H4 (cell line): Measurements from ENCODE around the gene MAMDC2. TPM values are rescaled to one million over a fixed set of nuclear protein-coding genes. Genes with fewer than 3 reads are reported as not detected.
A peak's percentile ranks its signal among the peaks of the same experiment; 100 is the strongest.

ENCODE experiments used
- DNase-seq: peaks from one replicate; pipeline ENCODE4 v3.0.0-alpha.2; 2015; ENCODE audit warnings: low spot score
- total RNA-seq: library from RNA; depleted of rRNA; stranded (reverse); fragments of >200 nt; shearing (Covaris generic); gene quantifications from 2 replicates; pipeline ENCODE4 v1.2.3, GENCODE V29; 2014

The MAMDC2 gene
- total RNA-seq, 1 experiment from 2014 or later: not detected

DNA sequence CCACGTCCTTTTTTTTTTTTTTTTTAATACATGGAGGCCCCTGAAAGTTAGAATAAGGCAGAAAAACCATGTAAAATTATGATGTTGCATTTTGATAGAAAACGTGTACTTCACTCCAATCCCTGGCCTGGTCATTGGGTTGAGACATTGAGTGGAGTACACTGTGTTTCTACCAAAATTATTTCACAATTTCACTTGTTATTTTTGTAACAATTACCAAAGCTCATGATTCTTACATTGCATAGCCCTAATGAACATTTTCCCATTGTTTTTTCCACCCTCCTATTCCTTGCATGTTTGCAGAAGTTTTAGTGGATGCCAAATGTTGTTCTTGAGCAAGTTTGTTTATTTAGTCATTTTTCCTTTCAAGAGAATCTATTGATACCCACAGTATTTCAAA is 21.9 kb downstream of the MAMDC2 start:
- DNase-seq: no peak

DNA sequence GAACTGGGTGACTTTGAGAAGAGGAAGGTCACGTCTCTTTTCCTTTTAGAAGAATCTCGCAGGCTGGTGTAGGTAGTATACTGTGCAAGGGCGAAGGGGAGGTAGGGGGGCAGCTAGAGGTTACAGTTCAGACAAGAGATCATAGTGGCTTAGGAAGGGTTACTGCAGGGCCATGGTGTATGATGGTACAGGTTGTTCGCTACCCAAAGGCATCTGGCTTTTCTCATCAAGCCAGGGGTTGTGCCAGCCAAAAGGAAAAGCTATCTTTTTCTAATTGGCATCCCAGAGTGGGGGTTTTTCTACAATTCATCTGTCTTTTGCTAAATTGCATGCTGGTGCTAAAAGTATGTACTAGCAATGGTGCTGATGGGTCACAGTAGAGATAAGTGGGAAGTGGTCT is 22.8 kb downstream of the MAMDC2 start:
- DNase-seq: no peak

DNA sequence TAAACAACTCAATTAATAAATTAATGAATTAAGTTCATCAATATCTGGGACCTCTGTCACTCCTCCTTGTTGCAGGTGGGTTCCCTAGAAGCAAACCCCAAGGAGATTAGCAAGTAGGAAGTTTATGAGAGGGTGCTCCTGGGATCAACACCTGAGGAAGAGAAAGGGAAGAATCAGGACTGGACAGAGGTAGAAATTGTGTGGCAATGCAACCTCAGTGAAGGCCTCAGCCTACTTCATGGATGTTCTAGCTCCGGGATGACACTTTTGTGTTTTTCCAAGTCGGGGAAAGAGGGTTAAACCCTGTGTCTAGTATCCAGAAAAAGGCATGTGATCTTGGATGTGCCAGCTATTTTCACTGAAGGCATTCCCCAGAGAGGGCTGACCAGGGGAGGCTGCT is 23.2 kb downstream of the MAMDC2 start:
- DNase-seq: no peak

DNA sequence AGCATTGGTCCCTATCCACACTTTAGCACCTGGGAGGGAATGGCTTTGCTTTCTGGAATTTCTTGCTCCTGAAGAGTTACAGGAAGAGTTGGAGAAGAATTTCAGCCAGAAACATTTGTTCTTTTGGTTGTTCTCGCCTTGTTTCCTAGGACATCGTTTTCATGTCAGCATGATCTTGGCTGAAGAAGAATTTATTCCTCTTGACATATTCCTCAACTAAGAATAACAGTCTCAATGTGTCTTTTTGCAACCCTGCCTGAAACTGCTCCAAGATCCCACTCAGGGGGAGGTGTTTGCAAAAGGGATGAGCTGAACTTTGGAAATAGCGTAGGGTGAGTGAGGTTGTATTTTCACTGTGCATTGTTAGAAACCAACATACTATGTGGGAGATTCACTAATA is 26.1 kb downstream of the MAMDC2 start:
- DNase-seq: no peak

DNA sequence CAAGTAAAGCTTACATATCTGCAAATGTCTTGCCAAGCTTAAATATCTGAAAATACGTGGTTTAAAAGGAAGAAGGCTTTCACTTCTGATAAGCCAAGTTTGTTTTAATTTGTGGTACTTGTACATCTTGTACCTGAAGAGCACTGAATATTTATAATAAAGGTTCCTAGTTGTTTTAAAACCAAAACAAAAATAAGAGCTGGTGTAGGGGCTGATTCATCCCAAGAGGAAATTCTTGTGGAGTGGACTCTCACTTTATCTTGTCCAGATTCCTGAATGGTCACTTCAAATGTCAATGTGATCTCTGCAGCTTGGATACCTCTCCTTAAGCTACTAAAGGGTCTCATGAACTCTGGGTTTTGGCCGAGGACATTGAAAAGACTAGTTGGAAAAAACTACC is 29.5 kb downstream of the MAMDC2 start:
- no peak for DNase-seq

DNA sequence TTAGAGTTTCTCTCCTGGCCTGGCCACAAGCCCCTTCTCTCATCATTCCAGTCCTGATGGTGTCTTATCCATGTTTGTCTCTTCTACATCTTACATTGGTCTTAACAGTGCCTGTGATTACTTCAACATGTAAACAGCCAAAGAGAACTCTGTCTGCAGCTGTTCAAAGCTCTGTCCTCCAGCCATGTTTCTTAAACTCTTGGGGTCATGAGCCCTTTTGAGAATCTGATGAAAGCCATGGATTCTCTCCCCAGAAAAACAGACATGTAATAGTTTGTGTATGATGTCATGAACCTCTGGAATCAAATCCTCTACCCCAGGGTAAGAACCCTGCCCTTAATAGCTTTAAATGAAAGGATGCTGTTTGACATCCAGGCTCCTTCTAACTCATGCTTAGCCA is 30.1 kb downstream of the MAMDC2 start:
- DNase-seq: no peak

DNA sequence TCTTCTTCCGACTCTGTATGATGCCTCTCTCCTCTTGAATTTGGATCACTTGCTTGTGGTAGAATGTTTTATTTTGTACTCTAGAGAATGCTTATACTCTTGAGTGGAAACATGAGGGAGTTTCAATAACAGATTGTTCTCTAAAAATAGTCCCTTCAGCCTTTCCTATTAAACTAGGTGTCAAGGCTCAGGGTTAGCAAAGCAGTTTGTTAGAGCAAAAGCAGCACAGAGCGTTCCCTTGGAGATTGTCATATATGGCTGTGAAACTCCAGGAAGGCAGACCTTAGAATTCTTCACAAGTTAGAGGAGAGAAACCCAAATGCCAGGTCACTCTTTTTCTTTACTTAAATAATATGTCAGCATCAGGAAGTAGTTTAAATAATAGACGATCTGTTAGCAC is 33.0 kb downstream of the MAMDC2 start:
- DNase-seq: no peak

DNA sequence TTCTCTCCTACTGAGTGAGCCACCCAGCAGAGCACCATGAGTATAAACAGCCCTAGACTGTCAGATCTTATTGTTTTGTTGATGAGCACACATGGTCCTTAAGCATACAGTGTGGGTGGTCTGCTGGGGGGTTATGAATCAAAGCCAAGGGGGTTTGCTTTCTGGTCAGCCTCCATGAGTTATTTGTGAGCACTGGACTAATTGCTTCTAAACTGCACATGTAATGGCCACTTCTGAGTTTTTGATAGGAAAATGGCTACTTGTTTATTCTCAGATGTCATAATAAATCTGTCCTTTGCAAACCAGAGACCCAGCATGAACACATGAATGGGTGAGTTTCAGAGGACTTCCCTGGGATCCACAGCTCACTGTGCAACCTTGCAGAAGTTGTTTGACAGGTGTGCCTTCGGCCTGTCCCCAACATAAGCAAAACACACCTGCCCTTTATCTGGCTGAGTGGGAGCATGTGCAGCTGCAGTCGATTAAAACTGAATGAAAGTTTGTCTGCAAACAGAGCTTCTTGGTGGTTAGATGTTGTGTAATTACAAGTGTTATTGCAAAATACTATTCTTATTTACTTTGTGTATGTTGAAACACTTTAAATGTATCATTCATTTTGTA is 35.9 kb downstream of the MAMDC2 start:
- DNase-seq: peak; percentile 8

DNA sequence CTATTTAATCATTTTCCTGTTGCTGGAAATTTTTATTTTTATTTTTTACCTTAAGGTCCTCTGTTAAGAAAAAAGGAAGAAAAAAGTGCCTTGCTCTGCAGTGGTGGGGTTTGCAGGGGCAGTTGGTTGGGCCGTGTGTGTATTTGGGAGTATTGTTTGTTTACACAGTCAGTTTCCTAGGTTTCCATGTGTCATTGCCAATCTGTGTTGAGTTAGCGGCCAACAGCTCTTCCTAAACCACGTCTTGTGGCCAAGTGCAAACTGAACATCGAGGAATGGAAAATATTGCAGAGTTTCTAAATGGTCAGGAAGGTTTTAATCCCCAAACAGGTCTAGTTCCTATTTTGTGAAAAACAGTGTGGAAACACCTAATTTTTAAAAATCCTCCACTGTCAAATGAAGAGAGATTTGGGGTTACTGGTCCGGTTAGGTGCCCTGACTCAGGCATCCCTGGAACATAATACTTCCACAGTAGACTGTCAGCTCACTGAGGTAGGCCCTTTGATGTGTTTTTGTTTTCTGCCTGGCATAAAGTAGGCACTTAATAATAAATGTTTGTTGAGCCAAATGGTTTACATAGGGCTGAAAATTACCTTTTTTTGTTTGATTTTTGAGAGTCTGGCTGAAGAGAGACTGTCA is 37.0 kb downstream of the MAMDC2 start:
- DNase-seq: peak; percentile 37

DNA sequence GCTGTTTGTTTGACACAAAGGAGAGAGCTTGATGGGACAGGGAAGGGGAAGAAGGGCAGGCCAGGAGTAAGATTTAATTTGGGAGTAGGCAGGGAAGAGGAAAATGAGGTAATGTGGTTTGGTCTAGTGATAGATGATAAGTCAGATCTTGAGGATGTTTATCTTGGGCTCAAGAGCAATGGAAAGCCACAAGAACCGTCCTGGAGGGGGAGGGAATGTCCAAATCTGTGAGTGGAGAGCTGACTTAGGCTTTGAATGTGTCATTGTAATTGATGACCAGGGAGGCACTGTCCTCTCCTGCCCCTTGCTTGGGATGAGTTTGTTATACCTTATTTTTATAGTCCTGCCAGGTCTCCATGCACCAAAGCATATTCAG is 37.5 kb downstream of the MAMDC2 start:
- peak; percentile 51 for DNase-seq

DNA sequence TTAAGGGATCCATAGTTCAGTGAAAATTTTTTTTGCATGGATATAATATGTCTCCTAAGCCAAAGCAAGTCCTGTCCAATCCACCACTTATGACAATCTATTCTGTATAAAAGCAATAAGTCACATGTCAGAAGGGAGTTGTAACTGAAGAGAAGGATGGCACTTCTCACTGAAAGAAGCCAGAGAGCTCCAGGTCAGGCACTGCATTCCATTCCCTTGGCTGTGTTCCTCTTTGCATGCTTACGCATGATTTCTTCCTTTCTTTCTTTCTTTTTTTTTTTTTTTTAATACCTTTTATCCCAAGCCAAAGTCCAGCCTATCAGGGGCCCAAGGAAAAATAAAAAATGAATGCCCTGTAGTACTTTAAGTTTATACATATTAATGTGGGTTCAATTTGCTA is 39.8 kb downstream of the MAMDC2 start:
- no peak for DNase-seq

DNA sequence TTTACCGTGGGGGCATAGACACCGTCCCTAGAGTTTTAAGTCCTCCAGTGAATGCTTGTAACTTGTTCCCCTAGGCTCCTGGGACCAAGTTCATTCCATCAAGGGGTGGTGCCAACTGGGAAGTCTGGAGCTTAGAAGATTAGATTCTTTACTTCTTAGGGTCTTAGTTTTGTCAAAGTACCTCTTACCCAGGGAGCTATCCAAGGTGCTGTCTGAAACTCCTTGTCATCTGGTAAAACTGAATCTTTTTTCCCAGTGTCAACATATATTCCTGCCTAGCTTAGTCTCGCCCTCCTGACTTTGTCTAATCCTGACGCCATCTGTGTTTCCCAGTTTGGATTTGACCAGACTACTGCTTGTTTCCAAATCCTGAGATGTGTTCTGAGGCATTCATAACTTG is 41.6 kb downstream of the MAMDC2 start:
- no peak for DNase-seq

DNA sequence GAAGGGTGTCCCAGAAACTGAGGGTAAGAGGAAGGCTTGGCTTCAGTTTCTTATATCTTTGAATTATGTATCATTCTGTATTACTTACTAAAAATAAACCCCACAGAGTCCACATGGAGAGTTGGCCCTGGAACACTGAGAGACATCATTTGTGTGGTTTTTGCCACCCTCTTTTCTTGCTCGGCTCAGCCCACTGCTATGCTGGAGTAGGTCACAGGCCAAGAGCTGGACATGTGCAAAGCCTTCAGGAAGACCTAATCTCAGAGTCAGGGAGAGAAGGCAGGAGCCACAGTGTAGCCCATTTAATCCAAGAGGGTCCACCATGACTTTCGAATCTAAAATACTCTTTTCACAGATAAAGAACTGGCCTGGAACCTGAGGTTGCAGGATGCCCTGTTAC is 47.5 kb downstream of the MAMDC2 start:
- no peak for DNase-seq

DNA sequence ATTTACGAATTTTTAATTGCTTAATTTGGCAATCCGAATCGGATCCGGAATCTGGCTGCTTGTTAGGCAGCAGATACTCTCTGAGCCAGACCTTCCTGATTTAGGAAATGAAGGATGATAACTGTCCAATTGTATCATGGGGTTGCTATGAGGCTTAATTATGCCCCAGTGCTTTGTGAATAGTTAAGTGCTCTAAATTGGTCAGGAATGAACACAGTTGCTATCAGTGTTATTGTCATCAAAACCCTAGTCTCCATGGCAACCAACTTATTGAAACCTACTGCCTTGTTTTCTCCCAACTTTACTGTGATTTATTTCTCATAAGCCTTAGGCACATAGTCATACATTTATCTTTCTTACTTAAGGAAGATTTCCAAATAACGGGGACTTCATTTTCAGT is 47.9 kb downstream of the MAMDC2 start:
- DNase-seq: no peak

DNA sequence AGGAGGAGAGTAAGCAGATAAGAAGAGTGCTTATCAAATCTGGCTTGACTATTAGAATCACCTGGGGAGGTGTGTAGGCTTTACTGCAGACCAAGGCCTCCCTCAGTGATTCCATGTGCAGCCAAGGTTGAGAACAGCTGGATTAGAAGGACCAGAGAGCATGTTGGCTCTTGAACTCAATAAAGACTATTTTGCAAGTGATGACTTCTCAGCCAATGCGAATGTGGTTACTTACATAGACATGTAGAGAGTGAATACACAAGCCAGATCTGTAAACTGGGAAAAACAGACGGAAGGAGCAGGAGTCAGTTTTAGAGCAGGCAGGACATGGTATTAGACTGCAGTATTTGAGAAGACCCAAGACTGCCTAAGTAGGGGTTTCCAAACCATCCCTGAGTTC is 48.5 kb downstream of the MAMDC2 start:
- no peak for DNase-seq

DNA sequence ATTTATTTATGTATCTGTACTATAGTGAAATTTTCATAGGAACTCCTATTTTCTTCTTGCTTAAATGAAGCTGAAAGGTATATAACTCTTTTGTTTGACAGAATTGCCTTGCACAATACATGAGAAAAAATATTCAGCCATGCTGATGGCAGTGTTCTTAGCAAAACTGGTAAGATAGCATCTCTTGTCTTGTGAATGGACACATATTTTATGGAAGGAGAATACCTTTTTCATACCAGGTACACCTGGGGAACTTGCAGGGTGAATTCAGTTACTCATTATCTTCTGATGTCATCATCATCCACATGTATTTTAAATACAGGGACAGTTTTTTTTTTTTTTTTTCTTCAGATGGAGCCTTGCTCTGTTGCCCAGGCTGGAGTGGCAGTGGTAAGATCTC is 49.4 kb downstream of the MAMDC2 start:
- no peak for DNase-seq

DNA sequence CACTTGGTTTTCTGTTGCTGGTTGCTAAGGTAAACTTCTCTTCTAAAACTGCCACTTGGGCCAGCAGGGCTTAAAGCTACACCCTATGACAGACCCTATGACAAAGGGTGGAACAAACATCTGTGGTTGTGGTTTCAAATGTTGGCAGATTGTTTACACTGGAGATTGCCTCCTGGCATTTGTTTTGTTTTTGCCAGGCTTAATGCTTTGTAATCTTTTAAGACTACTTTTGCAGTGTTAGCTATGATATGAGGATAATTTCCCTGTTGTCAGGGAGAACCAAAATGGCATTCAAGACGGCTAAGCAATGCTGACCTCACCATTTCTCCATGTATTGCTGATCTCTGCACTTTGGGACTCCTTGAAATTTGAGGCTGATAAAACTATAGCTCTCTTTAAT is 50.3 kb downstream of the MAMDC2 start:
- peak; percentile 84 for DNase-seq

DNA sequence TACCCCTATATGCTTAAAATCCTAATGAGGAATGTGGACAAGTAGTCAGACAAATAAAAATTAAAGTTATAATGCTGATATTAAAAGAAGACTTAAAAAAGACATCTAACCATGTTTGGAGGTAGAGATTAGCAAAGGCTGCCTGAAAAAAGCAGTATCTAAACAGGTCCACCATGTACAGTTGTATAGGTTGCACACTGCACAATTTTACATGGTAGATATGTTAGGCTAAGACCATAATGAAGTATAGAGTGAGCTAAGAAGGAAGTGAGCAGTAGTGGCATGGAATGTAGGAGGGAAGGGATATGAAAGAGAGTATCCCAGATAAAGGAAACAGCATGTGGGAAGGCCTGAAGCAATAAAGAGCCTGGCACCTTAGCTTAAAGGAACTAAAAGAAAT is 51.1 kb downstream of the MAMDC2 start:
- no peak for DNase-seq

DNA sequence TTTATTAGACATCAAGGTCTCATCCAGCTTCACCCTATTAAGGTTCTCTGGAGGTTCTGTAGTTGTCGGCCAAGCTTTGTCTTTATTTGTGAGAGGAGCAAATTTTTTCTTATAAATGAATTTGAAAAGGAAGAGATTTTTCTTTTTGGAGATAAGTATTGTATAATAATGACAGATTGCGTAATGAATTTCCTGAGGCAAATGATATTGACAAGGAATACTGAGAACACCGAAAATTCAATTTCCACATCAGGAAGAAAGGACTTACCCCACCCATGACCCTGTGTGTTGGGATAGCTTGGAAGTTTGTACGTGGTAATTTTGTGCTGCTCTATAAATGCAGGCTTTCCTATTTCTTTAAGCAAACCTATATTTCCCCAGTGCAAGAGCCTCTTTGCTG is 53.5 kb downstream of the MAMDC2 start:
- DNase-seq: no peak

DNA sequence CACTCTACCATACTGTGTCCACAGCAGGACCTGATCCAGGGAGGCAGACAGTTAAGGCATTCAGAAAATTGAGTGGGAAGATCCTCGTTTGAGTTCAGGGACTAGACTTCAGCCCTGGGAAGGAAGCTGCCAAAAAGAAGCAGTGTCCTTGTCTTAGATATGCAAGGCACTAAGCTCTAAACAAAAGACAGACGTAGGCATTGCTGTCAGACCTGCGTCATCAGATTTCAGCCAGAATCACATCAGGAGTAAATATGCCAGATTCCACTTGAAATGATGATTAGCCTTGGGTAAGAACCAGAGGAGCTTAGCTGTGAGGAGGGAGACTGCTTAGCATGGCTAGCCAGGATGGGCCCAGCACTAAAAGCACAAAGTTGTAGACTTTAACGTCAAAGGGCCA is 56.7 kb downstream of the MAMDC2 start:
- DNase-seq: no peak

DNA sequence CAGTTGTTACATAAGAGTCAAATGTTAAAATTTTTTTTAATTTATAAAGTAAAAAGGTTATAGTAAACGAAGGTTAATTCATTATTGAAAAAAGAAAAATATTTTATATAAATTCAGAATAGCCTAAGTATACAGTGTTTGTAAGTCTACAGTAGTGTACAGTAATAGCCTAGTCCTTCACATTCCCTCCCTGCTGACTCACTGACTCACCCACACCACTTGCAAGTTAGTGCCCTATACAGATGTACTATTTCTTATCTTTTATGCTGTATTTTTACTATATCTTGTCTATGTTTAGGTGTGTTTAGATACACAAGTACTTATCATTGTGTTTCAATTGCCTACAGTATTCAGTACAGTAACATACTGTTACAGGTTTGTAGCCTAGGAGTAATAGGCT is 57.6 kb downstream of the MAMDC2 start:
- DNase-seq: no peak

DNA sequence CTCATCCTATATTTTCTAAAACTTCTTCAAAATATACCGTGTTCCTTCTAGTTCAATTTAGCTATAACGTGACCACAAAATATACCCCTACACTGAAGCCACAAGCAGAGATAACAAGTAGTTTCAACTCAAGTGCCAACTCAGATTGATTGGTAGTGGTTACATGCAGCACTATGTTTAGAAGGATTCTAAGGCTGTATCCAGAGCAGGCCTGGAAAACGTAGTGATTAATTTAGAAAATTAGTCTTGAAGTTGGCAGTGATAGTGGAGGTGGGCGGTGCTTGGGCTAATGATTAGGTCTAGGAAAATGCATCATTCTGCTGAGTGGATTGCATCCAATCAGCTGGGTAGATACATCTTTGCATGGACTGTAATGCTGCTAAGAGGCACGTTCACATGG is 61.5 kb downstream of the MAMDC2 start:
- DNase-seq: no peak

DNA sequence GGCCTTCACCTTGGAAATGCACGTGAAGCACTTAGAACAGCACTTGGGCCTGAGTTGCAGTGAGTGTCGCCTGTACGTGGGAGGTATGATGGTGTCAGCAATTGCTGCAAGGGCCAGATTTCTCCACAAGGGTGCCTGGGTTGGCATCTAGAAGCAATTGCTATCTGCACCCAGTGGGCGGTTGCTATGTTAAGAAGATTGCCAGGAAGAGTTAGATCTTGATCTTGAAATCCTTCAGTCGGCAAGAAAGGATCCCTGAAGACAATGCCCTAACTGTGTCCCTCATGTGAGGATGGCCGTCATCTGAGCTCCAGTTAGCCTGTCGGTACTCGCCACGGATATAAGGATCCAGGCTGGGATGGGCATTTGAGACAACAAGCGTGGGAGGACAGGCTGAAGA is 62.9 kb downstream of the MAMDC2 start:
- DNase-seq: no peak

DNA sequence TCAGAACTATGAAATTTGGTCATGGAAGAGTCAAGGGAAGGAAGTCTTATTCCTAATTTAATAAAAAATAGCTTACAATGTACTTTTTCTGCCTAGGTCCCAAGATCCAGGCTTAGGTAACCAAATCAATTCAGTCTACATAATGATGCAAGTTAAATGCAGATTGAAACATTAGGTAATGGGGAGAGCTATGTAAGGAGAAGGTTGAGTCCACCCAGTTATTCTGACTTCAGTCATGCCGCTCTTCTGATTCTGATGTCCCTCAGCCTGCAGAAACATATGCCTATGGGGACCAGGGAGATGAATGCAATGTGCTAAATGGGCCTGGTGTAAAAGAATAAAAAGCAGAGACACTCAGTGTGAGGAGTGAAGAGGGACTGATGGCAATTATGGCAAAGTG is 63.9 kb downstream of the MAMDC2 start:
- no peak for DNase-seq
